B cell (primary cell): Measurements from ENCODE around the gene CUL4B. TPM values are rescaled to one million over a fixed set of nuclear protein-coding genes. Genes with fewer than 3 reads are reported as not detected.

ENCODE experiments used
- ATAC-seq: fragments of 200-7000 bp; cut with Tn5 transposase; one replicate; pipeline ENCODE4 v1.10.0; 2021; ENCODE audit warnings: low read depth, mild to moderate bottlenecking, moderate number of reproducible peaks, moderate library complexity
- CTCF ChIA-PET: fragments of 350-600 bp; sonication (Branson Sonifier 250); formaldehyde crosslinking; loops from one replicate; lab custom pipeline; 2021; ENCODE audit warnings: antibody characterized with exemption, inconsistent platforms; lab: Charles Lee
- POLR2A ChIA-PET: fragments of 350-600 bp; sonication (Branson Sonifier 250); formaldehyde crosslinking; loops from one replicate; lab custom pipeline; 2021; ENCODE audit warnings: antibody characterized with exemption; lab: Charles Lee
- DNase-seq: peaks from one replicate; pipeline ENCODE4 v3.0.0; 2013
- H2AFZ ChIP-seq: 2 replicates; pipeline ENCODE4 v1.6.1; 2012; ENCODE audit warnings: mild to moderate bottlenecking, low read depth, low read length; ENCODE audit not compliant: insufficient read depth, poor library complexity, severe bottlenecking
- H3K27ac ChIP-seq, 2 donors: 1 replicate in 1 of 2; 2 replicates in 1 of 2; pipeline ENCODE4 v1.5.1; 2012 to 2013; ENCODE audit warnings: low read length in 2 of 2, mild to moderate bottlenecking in 2 of 2, moderate library complexity in 1 of 2
- H3K27me3 ChIP-seq, 4 experiments: fragments of 200-600 bp in 1 of 4; sonication (generic) in 1 of 4; replicated peaks in 1 of 4; 1 replicate in 2 of 4; 2 replicates in 2 of 4; pipeline versions ENCODE4 v1.6.1 to v1.7.0; 2013 to 2016; ENCODE audit warnings: low read length in 3 of 4, mild to moderate bottlenecking in 2 of 4, mixed read lengths in 1 of 4, moderate library complexity in 1 of 4; ENCODE audit not compliant: insufficient read depth in 4 of 4, control insufficient read depth in 3 of 4; ENCODE audit errors: control extremely low read depth in 1 of 4
- H3K36me3 ChIP-seq, 2 experiments: replicated peaks in 1 of 2; 1 replicate in 1 of 2; 2 replicates in 1 of 2; pipeline versions ENCODE4 v1.6.1 to v1.7.1; 2013; ENCODE audit warnings: low read length in 1 of 2; ENCODE audit not compliant: insufficient read depth in 2 of 2, control insufficient read depth in 1 of 2; ENCODE audit errors: control extremely low read depth in 1 of 2, extremely low read depth in 1 of 2
- H3K4me1 ChIP-seq, 2 donors: fragments of 200-600 bp in 1 of 2; sonication (generic) in 1 of 2; 1 replicate in 1 of 2; 2 replicates in 1 of 2; pipeline versions ENCODE4 v1.5.1 to v1.6.1; 2013 to 2017; ENCODE audit warnings: low read length in 2 of 2; ENCODE audit not compliant: control insufficient read depth in 2 of 2, insufficient read depth in 2 of 2
- H3K4me2 ChIP-seq: replicated peaks from 2 replicates; pipeline ENCODE3; 2012; ENCODE audit warnings: mild to moderate bottlenecking, low read depth, low read length; ENCODE audit not compliant: poor library complexity, severe bottlenecking
- H3K4me3 ChIP-seq, 5 experiments: fragments of 200-600 bp in 1 of 5; sonication (generic) in 1 of 5; 1 replicate in 3 of 5; 2 replicates in 2 of 5; pipeline versions ENCODE4 v1.5.1 to v1.7.0; 2011 to 2016; ENCODE audit warnings: low read length in 4 of 5, mild to moderate bottlenecking in 4 of 5, low read depth in 2 of 5, control low read depth in 1 of 5, moderate library complexity in 1 of 5; ENCODE audit not compliant: insufficient read depth in 1 of 5; ENCODE audit errors: control extremely low read depth in 1 of 5, extremely low read depth in 1 of 5
- H3K79me2 ChIP-seq: fragments of 200-600 bp; sonication (generic); one replicate; pipeline ENCODE4 v1.6.0; 2016; ENCODE audit warnings: low read length; ENCODE audit not compliant: control insufficient read depth, insufficient read depth
- H3K9ac ChIP-seq: fragments of 200-600 bp; sonication (generic); 2 replicates; pipeline ENCODE4 v1.6.1; 2017; ENCODE audit warnings: mild to moderate bottlenecking, low read length, moderate library complexity
- H3K9me3 ChIP-seq, 3 donors: one replicate each; pipeline versions ENCODE4 v1.6.1 to v1.7.1; 2013; ENCODE audit warnings: low read length in 2 of 3; ENCODE audit not compliant: control insufficient read depth in 2 of 3, insufficient read depth in 1 of 3; ENCODE audit errors: control extremely low read depth in 1 of 3
- H4K20me1 ChIP-seq: 2 replicates; pipeline ENCODE4 v1.6.0; 2012; ENCODE audit warnings: mild to moderate bottlenecking, low read length; ENCODE audit not compliant: insufficient read depth, control insufficient read depth, poor library complexity, severe bottlenecking
- H3K27ac Mint-ChIP-seq: one replicate; pipeline ENCODE4 v1.8.0; 2021; ENCODE audit warnings: mixed read lengths
- H3K27me3 Mint-ChIP-seq: one replicate; pipeline ENCODE4 v1.8.0; 2021; ENCODE audit warnings: mixed read lengths
- H3K4me1 Mint-ChIP-seq: one replicate; pipeline ENCODE4 v1.8.0; 2021; ENCODE audit warnings: mixed read lengths
- H3K4me3 Mint-ChIP-seq: one replicate; pipeline ENCODE4 v1.8.0; 2021; ENCODE audit warnings: mixed read lengths
- H3K9me3 Mint-ChIP-seq: one replicate; pipeline ENCODE4 v1.8.0; 2022; ENCODE audit warnings: mixed read lengths; ENCODE audit not compliant: insufficient read depth
- CTCF ChIP-seq: fragments of 200-600 bp; IDR thresholded peaks from one replicate; pipeline ENCODE4 v1.8.0; 2022; ENCODE audit warnings: antibody characterized with exemption, mild to moderate bottlenecking
- EZH2 ChIP-seq: IDR thresholded peaks from 2 replicates; pipeline ENCODE4 v1.6.1; 2012; ENCODE audit warnings: borderline replicate concordance, low read depth, mild to moderate bottlenecking, moderate library complexity, low read length; ENCODE audit not compliant: insufficient read depth, poor library complexity, severe bottlenecking
- WGBS: methylation state at CpG from one replicate; pipeline ENCODE4 v1.1.5; 2013; ENCODE audit warnings: missing lambda C conversion rate; ENCODE audit not compliant: insufficient coverage; 5-methylcytosine and 5-hydroxymethylcytosine counted together
- intact Hi-C: fragments of 100-400 bp; cut with micrococcal nuclease; formaldehyde crosslinking; loops from one replicate; pipeline ENCODE4 v1.10.0; 2022
- polyA plus RNA-seq: library from polyadenylated mRNA; depleted of rRNA; stranded (reverse); fragments of >200 nt; gene quantifications from 2 replicates; pipeline ENCODE4 v1.2.3, GENCODE V29; 2012
- total RNA-seq, 2 donors: library from RNA; stranded (reverse); fragments of 120-200 nt in 1 of 2; gene quantifications; 1 replicate in 1 of 2; 2 replicates in 1 of 2; pipeline versions ENCODE4 v1.2.3 to v1.2.4, GENCODE V29; 2013 to 2022

The CUL4B gene
- total and polyA plus RNA-seq, 2 donors (not counting 1 experiment from before 2014, with no cell fraction given), result 13.6 to 56.1 TPM

GRCh38 chrX:120560405-120560841, 339 bp downstream of the CUL4B start:
- peaks cover 37% of the 10 kb centered on the region for H3K79me2 ChIP-seq
- peak overlapping the region; percentile 88 for H2AFZ ChIP-seq
- POLR2A ChIA-PET, result interaction anchor here (0.6 to 2.3 kb wide), 12 partner anchors 11 to 310 kb away, joined by 3 to 25 read pairs (median 6); partner anchors contain the start of genes C1GALT1C1, MCTS1 and ZBTB33

More at GRCh38 chrX:120560405-120560841, 339 bp downstream of the CUL4B start:
- H3K27ac ChIP-seq, result peak overlapping the region; percentile 96 to 97
- H3K4me2 ChIP-seq, result peak overlapping the region; percentile 74
- H3K27me3 ChIP-seq, result no peaks in the 10 kb centered on the region
- Mint-ChIP-seq H3K4me1 (peaks cover 38% of the 10 kb centered on the region), H3K27ac (peak overlapping the region; percentile 97), H3K27me3 (no peaks in the 10 kb centered on the region), H3K9me3 (no peaks in the 10 kb centered on the region), H3K4me3 (peak overlapping the region; percentile 98)
- H3K9ac ChIP-seq, result peak overlapping the region; percentile 80
- no peaks in the 10 kb centered on the region for H3K9me3 ChIP-seq
- intact Hi-C loops, result loop anchor here (1.0 to 5.0 kb wide), 3 partner anchors 24 to 63 kb away; partner anchors contain the start of gene MCTS1
- no peaks in the 10 kb centered on the region for H4K20me1 ChIP-seq
- no peak for DNase-seq
- WGBS, result 0% methylated on average over 4 of the region's 10 CpGs
- no peak for TF ChIP-seq CTCF
- TF ChIP-seq EZH2, result no peak
- peak overlapping the region; percentile 63 to 86 (median 79) for H3K4me3 ChIP-seq
- H3K4me1 ChIP-seq, result peaks cover 9 to 21% of the 10 kb centered on the region in 2 donors
- CTCF ChIA-PET, result interaction anchor here (1.1 to 3.4 kb wide), 4 partner anchors 44 to 210 kb away, joined by 3 to 14 read pairs (median 6); partner anchors contain the start of gene MCTS1
- H3K36me3 ChIP-seq, result peaks cover 0 to 10% of the 10 kb centered on the region in 2 experiments
- ATAC-seq, result peak; percentile 23
